ENCODE data around the gene RPLP1. TPM values are rescaled to one million over a fixed set of nuclear protein-coding genes. Genes with fewer than 3 reads are reported as not detected.

RPLP1 gene
- polyA plus RNA-seq (755 to 1,540 TPM (median 871 TPM) in 3 replicates), polyA minus RNA-seq (397 to 557 TPM (median 450 TPM) in 3 replicates)
- polyA plus RNA-seq (2011; ENCODE audit: low read depth): 595 TPM
- 677 and 1,303 TPM in 2 replicates for polyA plus RNA-seq (2011; cell fraction: cytosol; rRNA removed)
- 236 and 257 TPM in 2 replicates for polyA plus RNA-seq (2011; cell fraction: nucleus; rRNA removed)
- 2,151 and 2,215 TPM in 2 replicates for polyA plus RNA-seq (2012; ENCODE audit: low replicate concordance)
- polyA minus RNA-seq (2011; cell fraction: cytosol; rRNA and poly(A)+ RNA removed): 4,077 TPM
- polyA minus RNA-seq (2011; cell fraction: nucleus; rRNA and poly(A)+ RNA removed): 159 and 165 TPM in 2 replicates

DNA sequence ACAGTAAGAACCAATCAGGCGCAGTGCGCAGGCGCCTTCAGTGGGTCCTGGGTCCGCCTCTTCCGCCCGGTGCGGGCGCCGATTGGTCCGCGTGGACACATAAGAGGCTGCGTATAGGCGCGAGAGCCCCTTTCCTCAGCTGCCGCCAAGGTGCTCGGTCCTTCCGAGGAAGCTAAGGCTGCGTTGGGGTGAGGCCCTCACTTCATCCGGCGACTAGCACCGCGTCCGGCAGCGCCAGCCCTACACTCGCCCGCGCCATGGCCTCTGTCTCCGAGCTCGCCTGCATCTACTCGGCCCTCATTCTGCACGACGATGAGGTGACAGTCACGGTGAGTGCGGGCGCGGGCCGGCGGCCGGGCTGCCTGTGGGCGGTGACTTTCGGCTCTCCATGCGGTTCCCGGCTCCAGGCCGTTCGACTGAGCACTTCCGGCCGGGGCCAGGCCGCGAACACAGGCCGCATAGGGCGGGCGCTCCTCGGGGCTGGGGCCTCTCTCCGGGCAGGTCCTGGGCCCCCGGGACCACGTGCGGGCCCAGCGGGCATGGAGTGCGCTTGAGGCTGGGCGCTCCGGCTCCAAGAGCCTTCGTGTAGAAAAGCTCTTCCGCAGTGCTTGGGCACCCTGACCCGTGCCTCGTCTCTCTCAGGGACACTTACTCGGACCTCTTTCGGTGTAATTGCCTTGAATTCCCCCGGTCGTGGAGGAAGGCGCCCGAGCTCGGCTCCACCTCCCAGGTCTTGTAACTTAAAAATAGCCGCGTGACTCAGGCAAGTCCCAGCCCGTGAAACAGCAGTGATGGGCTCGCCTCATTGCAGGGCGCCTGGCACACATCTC lies at the start of gene RPLP1:
Gene RPLP1 (plus strand): TSS at position 127 of the 830 bp plus-strand sequence. CDS start 131 bp downstream, at position 258.
- Histone ChIP-seq H3K36me3 (ENCODE audit: control insufficient read depth in 2 of 2, extremely low read depth in 1 of 2, insufficient read depth in 2 of 2, low read length in 2 of 2) (peaks cover 14 to 42% of the 10 kb centered on the region in 2 experiments), H3K9ac (ENCODE audit: control insufficient read depth, extremely low read depth, insufficient read depth, low read length) (peak within 1 kb of the TSS; percentile 97), H3K27ac (ENCODE audit: control insufficient read depth, insufficient read depth, low read length) (peak within 1 kb of the TSS; percentile 92), H4K20me1 (ENCODE audit: control insufficient read depth, extremely low read depth, insufficient read depth, low read length) (peaks cover 32% of the 10 kb centered on the region), H3K4me3 (ENCODE audit: control insufficient read depth in 2 of 3, extremely low read depth in 1 of 3, insufficient read depth in 2 of 3, low read depth in 1 of 3, low read length in 3 of 3) (peak within 1 kb of the TSS; percentile 97 to 100 (median 99)), H3K27me3 (ENCODE audit: control insufficient read depth, extremely low read depth, insufficient read depth, low read length) (no peaks in the 10 kb centered on the region), H2AFZ (ENCODE audit: control insufficient read depth, low read length) (peak within 1 kb of the TSS; percentile 99), H3K79me2 (ENCODE audit: control insufficient read depth, insufficient read depth, low read length) (peaks cover 30% of the 10 kb centered on the region), H3K9me1 (ENCODE audit: control insufficient read depth, extremely low read depth, insufficient read depth, low read length) (peaks cover 13% of the 10 kb centered on the region), H3K4me1 (ENCODE audit: control insufficient read depth, extremely low read depth, insufficient read depth, low read length) (peaks cover 22% of the 10 kb centered on the region), H3K4me2 (ENCODE audit: control insufficient read depth, extremely low read depth, insufficient read depth, low read depth, low read length) (peak within 1 kb of the TSS; percentile 100), H3K9me3 (ENCODE audit: control insufficient read depth, low read depth, low read length) (no peaks in the 10 kb centered on the region)
- dilution Hi-C loops (cut with MboI; ENCODE audit: extremely low pct_ligation_motif_present, low sequenced_read_pairs): no loop called here
- DNase-seq (ENCODE audit: low read depth, low spot score): no peak
- TF ChIP-seq EZH2 (IDR thresholded peaks at IDR 0.05; ENCODE audit: low read length): no peak
- TF ChIP-seq, protein P1, sequence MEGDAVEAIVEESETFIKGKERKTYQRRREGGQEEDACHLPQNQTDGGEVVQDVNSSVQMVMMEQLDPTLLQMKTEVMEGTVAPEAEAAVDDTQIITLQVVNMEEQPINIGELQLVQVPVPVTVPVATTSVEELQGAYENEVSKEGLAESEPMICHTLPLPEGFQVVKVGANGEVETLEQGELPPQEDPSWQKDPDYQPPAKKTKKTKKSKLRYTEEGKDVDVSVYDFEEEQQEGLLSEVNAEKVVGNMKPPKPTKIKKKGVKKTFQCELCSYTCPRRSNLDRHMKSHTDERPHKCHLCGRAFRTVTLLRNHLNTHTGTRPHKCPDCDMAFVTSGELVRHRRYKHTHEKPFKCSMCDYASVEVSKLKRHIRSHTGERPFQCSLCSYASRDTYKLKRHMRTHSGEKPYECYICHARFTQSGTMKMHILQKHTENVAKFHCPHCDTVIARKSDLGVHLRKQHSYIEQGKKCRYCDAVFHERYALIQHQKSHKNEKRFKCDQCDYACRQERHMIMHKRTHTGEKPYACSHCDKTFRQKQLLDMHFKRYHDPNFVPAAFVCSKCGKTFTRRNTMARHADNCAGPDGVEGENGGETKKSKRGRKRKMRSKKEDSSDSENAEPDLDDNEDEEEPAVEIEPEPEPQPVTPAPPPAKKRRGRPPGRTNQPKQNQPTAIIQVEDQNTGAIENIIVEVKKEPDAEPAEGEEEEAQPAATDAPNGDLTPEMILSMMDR (optimal IDR thresholded peaks at IDR 0.05 in 1 of 3, IDR thresholded peaks at IDR 0.05 in 1 of 3, conservative IDR thresholded peaks at IDR 0.05 in 1 of 3; ENCODE audit: extremely low read depth in 1 of 3, insufficient read depth in 2 of 3, low read length in 3 of 3): peak in 1 of 3 experiments; percentile 9
- FAIRE-seq: no peak

DNA sequence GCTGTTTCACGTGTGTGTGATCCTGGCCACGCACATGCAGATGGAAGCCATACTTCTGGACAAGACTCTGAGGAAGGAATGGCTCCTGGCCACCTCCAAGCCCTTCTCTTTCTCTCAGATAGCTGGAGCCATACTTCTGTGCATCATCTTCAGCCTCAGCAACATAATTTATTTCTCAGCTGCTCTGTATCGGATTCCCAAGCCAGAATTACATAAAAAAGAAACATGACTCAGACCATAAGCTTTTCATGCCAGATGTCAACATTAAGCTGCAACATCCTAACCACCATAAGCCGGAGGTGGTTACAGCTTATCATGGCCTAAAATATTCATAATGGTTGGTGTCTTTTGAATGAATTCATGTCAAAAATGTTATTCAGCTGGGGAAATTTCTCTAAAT lies 49.0 kb upstream of the RPLP1 start:
- dilution Hi-C loops (cut with MboI; ENCODE audit: extremely low pct_ligation_motif_present, low sequenced_read_pairs): no loop called here
- Histone ChIP-seq H3K9me3 (ENCODE audit: control insufficient read depth, low read depth, low read length) (no peaks in the 10 kb centered on the region), H3K4me3 (ENCODE audit: control insufficient read depth in 2 of 3, extremely low read depth in 1 of 3, insufficient read depth in 2 of 3, low read depth in 1 of 3, low read length in 3 of 3) (no peak overlapping the region), H3K9ac (ENCODE audit: control insufficient read depth, extremely low read depth, insufficient read depth, low read length) (no peak overlapping the region), H3K27ac (ENCODE audit: control insufficient read depth, insufficient read depth, low read length) (no peak overlapping the region), H3K36me3 (ENCODE audit: control insufficient read depth in 2 of 2, extremely low read depth in 1 of 2, insufficient read depth in 2 of 2, low read length in 2 of 2) (no peaks in the 10 kb centered on the region), H3K27me3 (ENCODE audit: control insufficient read depth, extremely low read depth, insufficient read depth, low read length) (no peaks in the 10 kb centered on the region), H3K79me2 (ENCODE audit: control insufficient read depth, insufficient read depth, low read length) (no peaks in the 10 kb centered on the region), H4K20me1 (ENCODE audit: control insufficient read depth, extremely low read depth, insufficient read depth, low read length) (no peaks in the 10 kb centered on the region), H3K4me1 (ENCODE audit: control insufficient read depth, extremely low read depth, insufficient read depth, low read length) (peaks cover under 1% of the 10 kb centered on the region), H3K9me1 (ENCODE audit: control insufficient read depth, extremely low read depth, insufficient read depth, low read length) (no peaks in the 10 kb centered on the region), H3K4me2 (ENCODE audit: control insufficient read depth, extremely low read depth, insufficient read depth, low read depth, low read length) (no peak overlapping the region), H2AFZ (ENCODE audit: control insufficient read depth, low read length) (no peak overlapping the region)
- TF ChIP-seq, protein P1 (optimal IDR thresholded peaks at IDR 0.05 in 1 of 3, IDR thresholded peaks at IDR 0.05 in 1 of 3, conservative IDR thresholded peaks at IDR 0.05 in 1 of 3; ENCODE audit: extremely low read depth in 1 of 3, insufficient read depth in 2 of 3, low read length in 3 of 3): no peak
- TF ChIP-seq EZH2 (IDR thresholded peaks at IDR 0.05; ENCODE audit: low read length): no peak
- DNase-seq (ENCODE audit: low read depth, low spot score) (no peak), FAIRE-seq (no peak)
